AG04450 (cell line): ENCODE results near the gene ABCA7. TPM values are rescaled to one million over a fixed set of nuclear protein-coding genes. Genes with fewer than 3 reads are reported as not detected.

Experiments used
- CTCF ChIA-PET: fragments of 300-600, 350-600 bp; formaldehyde crosslinking; extraction: SDS; loops from one replicate; lab custom pipeline; 2022; ENCODE audit warnings: antibody characterized with exemption, inconsistent platforms; lab: Charles Lee
- POLR2A ChIA-PET: fragments of 350-600 bp; formaldehyde crosslinking; extraction: SDS; loops from one replicate; lab custom pipeline; 2021; ENCODE audit warnings: antibody characterized with exemption, inconsistent platforms; lab: Yijun Ruan, JAX
- DNase-seq: peaks from one replicate; pipeline ENCODE4 v3.0.0-alpha.2; 2011; ENCODE audit warnings: low read depth, low spot score
- H3K27ac ChIP-seq: one replicate; pipeline ENCODE4 v1.5.1; 2012; ENCODE audit warnings: low read depth, low read length, control low read depth
- H3K27me3 ChIP-seq: one replicate; pipeline ENCODE4 v1.6.0; 2012; ENCODE audit warnings: low read length; ENCODE audit not compliant: control insufficient read depth, insufficient read depth
- H3K4me3 ChIP-seq: 2 replicates; pipeline ENCODE4 v1.5.1; 2011; ENCODE audit warnings: mild to moderate bottlenecking, low read depth, low read length, control low read depth
- H3K9me3 ChIP-seq: 2 replicates; pipeline ENCODE4 v1.5.1; 2012; ENCODE audit warnings: low read length; ENCODE audit not compliant: control insufficient read depth, insufficient read depth
- polyA plus RNA-seq: library from polyadenylated mRNA; depleted of rRNA; stranded (reverse); fragments of >200 nt; gene quantifications from 2 replicates; pipeline ENCODE4 v1.2.3, GENCODE V29; 2011
- TF ChIP-seq, protein P1 (sequence below): IDR thresholded peaks from 2 replicates; pipeline ENCODE4 v1.5.1; 2011; ENCODE audit warnings: low read depth, low read length, control low read depth, inconsistent platforms

Gene ABCA7
- polyA plus RNA-seq, 1 experiment: 1.6 TPM

DNA sequence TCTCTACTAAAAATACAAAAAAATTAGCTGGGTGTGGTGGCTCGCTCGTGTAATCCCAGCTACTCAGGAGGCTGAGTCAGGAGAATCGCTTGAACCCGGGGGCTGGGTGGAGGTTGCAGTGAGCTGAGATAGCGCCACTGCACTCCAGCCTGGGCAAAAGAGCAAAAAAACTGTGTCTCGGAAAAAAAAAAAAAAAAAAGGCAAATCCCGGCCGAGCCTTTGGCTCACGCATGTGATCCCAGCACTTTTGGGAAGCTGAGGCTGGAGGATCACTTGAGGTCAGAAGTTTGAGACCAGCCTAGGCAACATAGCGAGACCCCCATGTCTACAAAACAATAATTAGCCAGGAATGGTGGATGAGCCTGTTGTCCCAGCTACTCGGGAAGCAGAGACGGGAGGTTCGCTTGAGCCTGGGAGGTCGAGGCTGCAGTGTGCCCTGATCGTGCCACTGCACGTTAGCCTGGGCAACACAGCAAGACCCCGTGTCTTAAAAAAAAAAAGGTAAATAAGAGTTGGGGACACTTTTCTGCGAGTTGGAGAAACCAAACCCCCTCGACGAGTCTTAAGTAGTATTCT lies 63.3 kb downstream of the ABCA7 start:
- H3K9me3 ChIP-seq: peaks cover 12% of the 10 kb centered on the region
- TF ChIP-seq, protein P1, sequence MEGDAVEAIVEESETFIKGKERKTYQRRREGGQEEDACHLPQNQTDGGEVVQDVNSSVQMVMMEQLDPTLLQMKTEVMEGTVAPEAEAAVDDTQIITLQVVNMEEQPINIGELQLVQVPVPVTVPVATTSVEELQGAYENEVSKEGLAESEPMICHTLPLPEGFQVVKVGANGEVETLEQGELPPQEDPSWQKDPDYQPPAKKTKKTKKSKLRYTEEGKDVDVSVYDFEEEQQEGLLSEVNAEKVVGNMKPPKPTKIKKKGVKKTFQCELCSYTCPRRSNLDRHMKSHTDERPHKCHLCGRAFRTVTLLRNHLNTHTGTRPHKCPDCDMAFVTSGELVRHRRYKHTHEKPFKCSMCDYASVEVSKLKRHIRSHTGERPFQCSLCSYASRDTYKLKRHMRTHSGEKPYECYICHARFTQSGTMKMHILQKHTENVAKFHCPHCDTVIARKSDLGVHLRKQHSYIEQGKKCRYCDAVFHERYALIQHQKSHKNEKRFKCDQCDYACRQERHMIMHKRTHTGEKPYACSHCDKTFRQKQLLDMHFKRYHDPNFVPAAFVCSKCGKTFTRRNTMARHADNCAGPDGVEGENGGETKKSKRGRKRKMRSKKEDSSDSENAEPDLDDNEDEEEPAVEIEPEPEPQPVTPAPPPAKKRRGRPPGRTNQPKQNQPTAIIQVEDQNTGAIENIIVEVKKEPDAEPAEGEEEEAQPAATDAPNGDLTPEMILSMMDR: no peak
- H3K4me3 ChIP-seq: peak overlapping the region; percentile 28
- CTCF ChIA-PET: interaction anchor here (1.0 to 2.0 kb wide), 2 partner anchors 10 to 91 kb away, joined by 3 to 13 read pairs; no protein-coding TSS in a partner anchor
- H3K27me3 ChIP-seq: no peaks in the 10 kb centered on the region
- H3K27ac ChIP-seq: peak overlapping the region; percentile 97
- POLR2A ChIA-PET: interaction anchor here (0.6 to 4.4 kb wide), 17 partner anchors 8 to 1872 kb away, joined by 3 to 22 read pairs (median 6); partner anchors contain the start of genes ABCA7, CIRBP and RNU6-2
- no peak for DNase-seq

- ChIA-PET POLR2A (interaction anchor here (0.5 to 4.4 kb wide), 16 partner anchors 9 to 1871 kb away, joined by 3 to 22 read pairs (median 4); partner anchors contain the start of genes ABCA7, CNN2 and RNU6-2), CTCF (interaction anchor here (1.0 to 2.0 kb wide), 2 partner anchors 9 to 91 kb away, joined by 3 to 13 read pairs; no protein-coding TSS in a partner anchor)
- Histone ChIP-seq H3K4me3 (peak within 1 kb of the TSS; percentile 82), H3K27me3 (no peaks in the 10 kb centered on the region), H3K9me3 (peaks cover 14% of the 10 kb centered on the region), H3K27ac (peak within 1 kb of the TSS; percentile 97)
- peak; percentile 99 for DNase-seq
- TF ChIP-seq, protein P1: no peak
Observed at GRCh38 chr19:1103708-1104310, 63.9 kb downstream of the ABCA7 start, which contains the start of gene GPX4. TSS of gene GPX4 (plus strand) at chr19:1103994. CDS start at chr19:1104044, 50 bp downstream.

DNA sequence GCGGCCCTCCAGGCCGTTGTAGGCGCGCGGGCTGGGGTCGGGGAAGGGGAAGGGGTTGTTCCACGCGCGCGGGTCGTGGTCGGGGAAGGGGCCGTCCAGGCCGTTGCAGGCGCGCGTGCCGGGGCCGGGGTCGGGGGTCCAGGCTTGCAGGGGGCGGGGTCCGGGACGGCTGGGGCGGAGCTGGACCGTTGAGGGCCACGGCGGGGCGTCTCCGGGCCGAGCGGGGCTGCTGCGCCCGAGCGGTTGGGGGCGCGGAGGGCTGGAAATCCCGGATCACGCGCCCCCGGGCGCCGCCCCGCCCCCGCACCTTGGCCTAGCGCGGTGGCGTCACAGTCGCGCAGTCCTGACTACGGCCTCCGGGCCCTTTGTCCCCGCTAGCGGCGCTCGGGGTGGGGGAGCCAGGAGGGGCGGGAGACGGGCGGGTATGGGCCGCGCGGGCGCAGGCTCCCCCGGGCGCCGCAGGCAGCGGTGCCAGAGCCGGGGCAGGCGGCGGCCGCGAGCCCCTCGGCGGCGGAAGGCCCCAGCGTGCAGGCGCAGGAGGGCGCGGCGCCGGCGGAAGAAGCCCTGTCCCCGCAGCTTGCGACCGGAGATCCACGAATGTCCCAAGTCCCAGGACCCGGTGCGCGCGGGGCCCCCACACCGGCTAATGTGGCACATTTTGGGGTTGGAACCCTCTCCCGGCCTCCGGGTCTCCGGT lies 64.6 kb downstream of the ABCA7 start:
- ChIA-PET POLR2A (interaction anchor here (0.5 to 4.4 kb wide), 14 partner anchors 9 to 149 kb away, joined by 3 to 22 read pairs (median 4); partner anchors contain the start of genes ABCA7, CNN2 and RNU6-2), CTCF (interaction anchor here (2.0 kb wide), 1 partner anchor 9 kb away, joined by 13 read pairs; no protein-coding TSS in a partner anchor)
- Histone ChIP-seq H3K4me3 (peak overlapping the region; percentile 82), H3K27me3 (no peaks in the 10 kb centered on the region), H3K27ac (peak overlapping the region; percentile 82), H3K9me3 (peaks cover 17% of the 10 kb centered on the region)
- TF ChIP-seq, protein P1: no peak
- DNase-seq: no peak

DNA sequence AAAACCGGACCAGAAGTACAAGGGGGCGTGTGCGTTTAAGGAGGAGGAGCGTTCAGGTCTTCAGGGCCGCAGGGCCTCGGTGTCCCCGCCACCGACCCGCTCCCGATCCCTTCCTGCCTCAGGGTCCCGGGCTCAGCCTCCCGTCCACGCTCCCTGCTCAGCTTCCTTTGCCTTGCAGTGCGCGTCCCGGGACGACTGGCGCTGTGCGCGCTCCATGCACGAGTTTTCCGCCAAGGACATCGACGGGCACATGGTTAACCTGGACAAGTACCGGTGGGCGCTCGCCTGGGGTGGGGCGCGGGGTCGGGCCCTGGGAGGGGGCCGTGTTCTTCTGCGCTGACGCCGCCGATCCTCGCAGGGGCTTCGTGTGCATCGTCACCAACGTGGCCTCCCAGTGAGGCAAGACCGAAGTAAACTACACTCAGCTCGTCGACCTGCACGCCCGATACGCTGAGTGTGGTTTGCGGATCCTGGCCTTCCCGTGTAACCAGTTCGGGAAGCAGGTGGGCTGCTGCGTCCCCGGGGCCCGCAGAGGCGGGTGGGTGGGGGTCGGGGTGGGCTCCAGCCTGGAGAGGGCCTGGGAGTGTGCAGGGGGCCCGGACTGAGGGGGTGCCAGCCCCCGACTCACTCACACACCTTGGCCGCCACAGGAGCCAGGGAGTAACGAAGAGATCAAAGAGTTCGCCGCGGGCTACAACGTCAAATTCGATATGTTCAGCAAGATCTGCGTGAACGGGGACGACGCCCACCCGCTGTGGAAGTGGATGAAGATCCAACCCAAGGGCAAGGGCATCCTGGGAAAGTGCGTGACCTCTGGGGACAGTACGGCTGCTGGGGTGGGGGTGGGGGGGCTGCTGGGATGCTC lies 65.3 kb downstream of the ABCA7 start:
- H3K27me3 ChIP-seq: no peaks in the 10 kb centered on the region
- H3K9me3 ChIP-seq: peaks cover 18% of the 10 kb centered on the region; the same call in 1 of the 2 replicates
- no peak for DNase-seq
- ChIA-PET CTCF (interaction anchor here (0.7 kb wide), 1 partner anchor 319 kb away, joined by 5 read pairs; no protein-coding TSS in a partner anchor), POLR2A (interaction anchor here (0.6 to 4.4 kb wide), 6 partner anchors 8 to 131 kb away, joined by 3 to 22 read pairs (median 7); partner anchors contain the start of genes ABCA7 and CNN2)
- H3K4me3 ChIP-seq: peak overlapping the region; percentile 82
- TF ChIP-seq, protein P1: no peak
- peak overlapping the region; percentile 82 for H3K27ac ChIP-seq
